HepG2 (cell line): ENCODE results near the gene CLEC16A. TPM values are rescaled to one million over a fixed set of nuclear protein-coding genes. Genes with fewer than 3 reads are reported as not detected.

Experiments used
- ADNP ChIP-seq: sonication (generic); formaldehyde crosslinking; IDR thresholded peaks from 2 replicates; pipeline ENCODE4 v1.4.0; 2020; ENCODE audit warnings: missing genetic modification reagents
- AGO2 ChIP-seq: fragments of 200-400 bp; formaldehyde crosslinking; optimal IDR thresholded peaks from 2 replicates; pipeline ENCODE3; 2017; ENCODE audit warnings: mild to moderate bottlenecking, low read depth, low read length, moderate library complexity
- ATM ChIP-seq: fragments of 450-650 bp; IDR thresholded peaks from 2 replicates; pipeline ENCODE4 v1.7.1; 2017; ENCODE audit warnings: mild to moderate bottlenecking, borderline replicate concordance
- DR1 ChIP-seq: sonication (generic); formaldehyde crosslinking; IDR thresholded peaks from 2 replicates; pipeline ENCODE4 v1.8.0; 2021; ENCODE audit warnings: mild to moderate bottlenecking, missing genetic modification reagents, inconsistent platforms
- GZF1 ChIP-seq: sonication (generic); formaldehyde crosslinking; IDR thresholded peaks from 2 replicates; pipeline ENCODE4 v1.5.1; 2020; ENCODE audit warnings: mild to moderate bottlenecking, missing genetic modification reagents
- HCFC1 ChIP-seq: fragments of 150-350 bp; IDR thresholded peaks from 2 replicates; pipeline ENCODE4 v1.6.1; 2014; ENCODE audit warnings: low read depth, low read length
- MATR3 ChIP-seq: sonication (generic); formaldehyde crosslinking; IDR thresholded peaks from 2 replicates; pipeline ENCODE4 v1.4.0; 2020; ENCODE audit warnings: missing genetic modification reagents
- MED8 ChIP-seq: sonication (generic); formaldehyde crosslinking; IDR thresholded peaks from 2 replicates; pipeline ENCODE4 v1.8.1; 2023; ENCODE audit warnings: mild to moderate bottlenecking, missing genetic modification reagents; ENCODE audit not compliant: insufficient replicate concordance
- NCOA5 ChIP-seq: sonication (generic); formaldehyde crosslinking; IDR thresholded peaks from 2 replicates; pipeline ENCODE4 v1.4.0; 2020; ENCODE audit warnings: missing genetic modification reagents
- NFE2L2 ChIP-seq: fragments of 150-350 bp; IDR thresholded peaks from 2 replicates; pipeline ENCODE4 v1.6.1; 2014; ENCODE audit warnings: low read length
- NFYB ChIP-seq: sonication (generic); formaldehyde crosslinking; IDR thresholded peaks from 2 replicates; pipeline ENCODE4 v1.4.0; 2020; ENCODE audit warnings: missing genetic modification reagents
- SMC3 ChIP-seq: IDR thresholded peaks from 2 replicates; pipeline ENCODE4 v1.6.1; 2011; ENCODE audit warnings: low read length, improper control_type of control experiment
- TMF1 ChIP-seq: sonication (generic); formaldehyde crosslinking; IDR thresholded peaks from 2 replicates; pipeline ENCODE4 v1.8.1; 2022; ENCODE audit warnings: low read depth, missing genetic modification reagents
- ZBTB3 ChIP-seq: sonication (generic); formaldehyde crosslinking; IDR thresholded peaks from 2 replicates; pipeline ENCODE4 v1.4.0; 2020; ENCODE audit warnings: low read depth, mild to moderate bottlenecking, moderate library complexity, missing genetic modification reagents, borderline replicate concordance
- ZC3H4 ChIP-seq: sonication (generic); formaldehyde crosslinking; IDR thresholded peaks from 2 replicates; pipeline ENCODE4 v1.4.0; 2020; ENCODE audit warnings: missing genetic modification reagents, borderline replicate concordance
- ZFP90 ChIP-seq: sonication (generic); formaldehyde crosslinking; IDR thresholded peaks from 2 replicates; pipeline ENCODE4 v1.8.0; 2022; ENCODE audit warnings: missing genetic modification reagents, mild to moderate bottlenecking, inconsistent platforms, borderline replicate concordance
- ZNF124 ChIP-seq: sonication (generic); formaldehyde crosslinking; IDR thresholded peaks from 2 replicates; pipeline ENCODE4 v1.4.0; 2020; ENCODE audit warnings: missing genetic modification reagents
- ZNF644 ChIP-seq: IDR thresholded peaks from 2 replicates; pipeline ENCODE4 v1.6.1; 2016; ENCODE audit warnings: low read depth
- ZNF709 ChIP-seq: sonication (generic); formaldehyde crosslinking; IDR thresholded peaks from 2 replicates; pipeline ENCODE4 v1.5.0; 2020; ENCODE audit warnings: mild to moderate bottlenecking, missing genetic modification reagents
- ZNF775 ChIP-seq: sonication (generic); formaldehyde crosslinking; IDR thresholded peaks from 2 replicates; pipeline ENCODE4 v1.4.0; 2020; ENCODE audit warnings: missing genetic modification reagents, mild to moderate bottlenecking, moderate library complexity, borderline replicate concordance
- ZSCAN25 ChIP-seq: sonication (generic); formaldehyde crosslinking; IDR thresholded peaks from 2 replicates; pipeline ENCODE4 v1.8.0; 2022; ENCODE audit warnings: mild to moderate bottlenecking, missing genetic modification reagents
- polyA plus RNA-seq, 8 experiments: library from polyadenylated mRNA; depleted of rRNA in 3 of 8; stranded (reverse) in 7 of 8; unstranded in 1 of 8; fragments of >200 nt; fragmentation: Illumina TruSeq in 4 of 8; extraction: Trizol in 4 of 8; gene quantifications; 2 replicates each; pipeline versions ENCODE4 v1.2.1 to v1.2.3, GENCODE V29; 2011 to 2016; ENCODE audit warnings: low read depth in 4 of 8, missing spikeins in 1 of 8, mixed read lengths in 1 of 8; ENCODE audit not compliant: insufficient read depth in 1 of 8
- total RNA-seq, 5 experiments: library from RNA; depleted of rRNA; stranded (reverse); fragments of >200 nt; fragmentation: Illumina TruSeq; extraction: Trizol; gene quantifications; 2 replicates each; pipeline ENCODE4 v1.2.3, GENCODE V29; 2016; ENCODE audit warnings: low read depth in 1 of 5
- TF ChIP-seq, protein P1 (sequence below): sonication (generic); formaldehyde crosslinking; IDR thresholded peaks from 2 replicates; pipeline ENCODE4 v1.4.0; 2020; ENCODE audit warnings: missing genetic modification reagents, borderline replicate concordance
- TF ChIP-seq, protein P2 (sequence below): sonication (generic); formaldehyde crosslinking; conservative IDR thresholded peaks from 2 replicates; pipeline ENCODE4 v1.8.1; 2023; ENCODE audit warnings: missing genetic modification reagents
- TF ChIP-seq, protein P3 (sequence below): sonication (generic); formaldehyde crosslinking; IDR thresholded peaks from 2 replicates; pipeline ENCODE4; 2020; ENCODE audit warnings: missing genetic modification reagents, mild to moderate bottlenecking, borderline replicate concordance
- TF ChIP-seq, protein P4 (sequence below): sonication (generic); formaldehyde crosslinking; IDR thresholded peaks from 2 replicates; pipeline ENCODE4 v1.4.0; 2020; ENCODE audit warnings: missing genetic modification reagents

CLEC16A gene
- total and polyA plus RNA-seq, 2 of the 13 experiments (the other 11 are each of a cell fraction or from before 2014, with no cell fraction given): 8.5 to 10.3 TPM

DNA sequence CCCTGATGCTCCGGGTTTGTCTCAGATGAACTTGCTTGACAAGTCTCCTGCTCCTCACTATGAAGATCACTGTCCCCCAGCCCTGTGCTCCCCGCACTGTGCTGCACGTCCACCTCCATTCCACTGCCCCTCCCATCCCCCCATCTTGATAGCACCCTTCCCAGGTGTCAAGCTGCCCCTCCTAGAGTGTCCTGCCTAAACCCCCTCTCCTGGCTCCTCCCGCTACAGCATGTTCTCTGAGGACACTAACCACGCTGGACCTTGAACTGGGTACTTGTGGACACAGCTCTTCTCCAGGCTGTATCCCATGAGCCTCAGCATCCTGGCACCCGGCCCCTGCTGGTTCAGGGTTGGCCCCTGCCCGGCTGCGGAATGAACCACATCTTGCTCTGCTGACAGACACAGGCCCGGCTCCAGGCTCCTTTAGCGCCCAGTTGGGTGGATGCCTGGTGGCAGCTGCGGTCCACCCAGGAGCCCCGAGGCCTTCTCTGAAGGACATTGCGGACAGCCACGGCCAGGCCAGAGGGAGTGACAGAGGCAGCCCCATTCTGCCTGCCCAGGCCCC lies 20.6 kb upstream of the CLEC16A start (continued):
- TF ChIP-seq MATR3 (CRISPR knock-in tag): no peak; the same call in 1 of the 2 replicates
- TF ChIP-seq, protein P1, sequence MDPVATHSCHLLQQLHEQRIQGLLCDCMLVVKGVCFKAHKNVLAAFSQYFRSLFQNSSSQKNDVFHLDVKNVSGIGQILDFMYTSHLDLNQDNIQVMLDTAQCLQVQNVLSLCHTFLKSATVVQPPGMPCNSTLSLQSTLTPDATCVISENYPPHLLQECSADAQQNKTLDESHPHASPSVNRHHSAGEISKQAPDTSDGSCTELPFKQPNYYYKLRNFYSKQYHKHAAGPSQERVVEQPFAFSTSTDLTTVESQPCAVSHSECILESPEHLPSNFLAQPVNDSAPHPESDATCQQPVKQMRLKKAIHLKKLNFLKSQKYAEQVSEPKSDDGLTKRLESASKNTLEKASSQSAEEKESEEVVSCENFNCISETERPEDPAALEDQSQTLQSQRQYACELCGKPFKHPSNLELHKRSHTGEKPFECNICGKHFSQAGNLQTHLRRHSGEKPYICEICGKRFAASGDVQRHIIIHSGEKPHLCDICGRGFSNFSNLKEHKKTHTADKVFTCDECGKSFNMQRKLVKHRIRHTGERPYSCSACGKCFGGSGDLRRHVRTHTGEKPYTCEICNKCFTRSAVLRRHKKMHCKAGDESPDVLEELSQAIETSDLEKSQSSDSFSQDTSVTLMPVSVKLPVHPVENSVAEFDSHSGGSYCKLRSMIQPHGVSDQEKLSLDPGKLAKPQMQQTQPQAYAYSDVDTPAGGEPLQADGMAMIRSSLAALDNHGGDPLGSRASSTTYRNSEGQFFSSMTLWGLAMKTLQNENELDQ (CRISPR knock-in tag): no peak
- TF ChIP-seq AGO2: peak; percentile 38
- TF ChIP-seq ZFP90: 0 out of 2 replicates have a peak, but pooled peaks have one; percentile 1
- TF ChIP-seq ZBTB3 (CRISPR knock-in tag): 0 out of 2 replicates have a peak, but pooled peaks have one; percentile 32
- no peak for TF ChIP-seq ZNF124
- TF ChIP-seq DR1 (CRISPR knock-in tag): no peak
- peak; percentile 78 for TF ChIP-seq GZF1 (CRISPR knock-in tag)
- no peak for TF ChIP-seq ATM
- no peak for TF ChIP-seq ZNF709 (CRISPR knock-in tag)
- TF ChIP-seq NFYB: no peak
- no peak for TF ChIP-seq ZC3H4
- TF ChIP-seq NCOA5 (CRISPR knock-in tag): no peak
- TF ChIP-seq, protein P2, sequence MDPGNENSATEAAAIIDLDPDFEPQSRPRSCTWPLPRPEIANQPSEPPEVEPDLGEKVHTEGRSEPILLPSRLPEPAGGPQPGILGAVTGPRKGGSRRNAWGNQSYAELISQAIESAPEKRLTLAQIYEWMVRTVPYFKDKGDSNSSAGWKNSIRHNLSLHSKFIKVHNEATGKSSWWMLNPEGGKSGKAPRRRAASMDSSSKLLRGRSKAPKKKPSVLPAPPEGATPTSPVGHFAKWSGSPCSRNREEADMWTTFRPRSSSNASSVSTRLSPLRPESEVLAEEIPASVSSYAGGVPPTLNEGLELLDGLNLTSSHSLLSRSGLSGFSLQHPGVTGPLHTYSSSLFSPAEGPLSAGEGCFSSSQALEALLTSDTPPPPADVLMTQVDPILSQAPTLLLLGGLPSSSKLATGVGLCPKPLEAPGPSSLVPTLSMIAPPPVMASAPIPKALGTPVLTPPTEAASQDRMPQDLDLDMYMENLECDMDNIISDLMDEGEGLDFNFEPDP (CRISPR knock-in tag): no peak
- TF ChIP-seq TMF1: no peak; the same call in 1 of the 2 replicates
- no peak for TF ChIP-seq ZSCAN25 (CRISPR knock-in tag)
- no peak for TF ChIP-seq HCFC1
- TF ChIP-seq ADNP (CRISPR knock-in tag): no peak
- TF ChIP-seq MED8: no peak
- TF ChIP-seq ZNF644 (CRISPR knock-in tag): peak; percentile 73
- TF ChIP-seq NFE2L2: no peak
- TF ChIP-seq, protein P3, sequence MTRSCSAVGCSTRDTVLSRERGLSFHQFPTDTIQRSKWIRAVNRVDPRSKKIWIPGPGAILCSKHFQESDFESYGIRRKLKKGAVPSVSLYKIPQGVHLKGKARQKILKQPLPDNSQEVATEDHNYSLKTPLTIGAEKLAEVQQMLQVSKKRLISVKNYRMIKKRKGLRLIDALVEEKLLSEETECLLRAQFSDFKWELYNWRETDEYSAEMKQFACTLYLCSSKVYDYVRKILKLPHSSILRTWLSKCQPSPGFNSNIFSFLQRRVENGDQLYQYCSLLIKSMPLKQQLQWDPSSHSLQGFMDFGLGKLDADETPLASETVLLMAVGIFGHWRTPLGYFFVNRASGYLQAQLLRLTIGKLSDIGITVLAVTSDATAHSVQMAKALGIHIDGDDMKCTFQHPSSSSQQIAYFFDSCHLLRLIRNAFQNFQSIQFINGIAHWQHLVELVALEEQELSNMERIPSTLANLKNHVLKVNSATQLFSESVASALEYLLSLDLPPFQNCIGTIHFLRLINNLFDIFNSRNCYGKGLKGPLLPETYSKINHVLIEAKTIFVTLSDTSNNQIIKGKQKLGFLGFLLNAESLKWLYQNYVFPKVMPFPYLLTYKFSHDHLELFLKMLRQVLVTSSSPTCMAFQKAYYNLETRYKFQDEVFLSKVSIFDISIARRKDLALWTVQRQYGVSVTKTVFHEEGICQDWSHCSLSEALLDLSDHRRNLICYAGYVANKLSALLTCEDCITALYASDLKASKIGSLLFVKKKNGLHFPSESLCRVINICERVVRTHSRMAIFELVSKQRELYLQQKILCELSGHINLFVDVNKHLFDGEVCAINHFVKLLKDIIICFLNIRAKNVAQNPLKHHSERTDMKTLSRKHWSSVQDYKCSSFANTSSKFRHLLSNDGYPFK (CRISPR knock-in tag): peak; percentile 66; the same call in 1 of the 2 replicates
- TF ChIP-seq, protein P4, sequence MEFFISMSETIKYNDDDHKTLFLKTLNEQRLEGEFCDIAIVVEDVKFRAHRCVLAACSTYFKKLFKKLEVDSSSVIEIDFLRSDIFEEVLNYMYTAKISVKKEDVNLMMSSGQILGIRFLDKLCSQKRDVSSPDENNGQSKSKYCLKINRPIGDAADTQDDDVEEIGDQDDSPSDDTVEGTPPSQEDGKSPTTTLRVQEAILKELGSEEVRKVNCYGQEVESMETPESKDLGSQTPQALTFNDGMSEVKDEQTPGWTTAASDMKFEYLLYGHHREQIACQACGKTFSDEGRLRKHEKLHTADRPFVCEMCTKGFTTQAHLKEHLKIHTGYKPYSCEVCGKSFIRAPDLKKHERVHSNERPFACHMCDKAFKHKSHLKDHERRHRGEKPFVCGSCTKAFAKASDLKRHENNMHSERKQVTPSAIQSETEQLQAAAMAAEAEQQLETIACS (CRISPR knock-in tag): no peak
- TF ChIP-seq ZNF775 (CRISPR knock-in tag): no peak
- TF ChIP-seq SMC3: no peak
